PFSK-1 (cell line): ENCODE results near the gene FAM20A.

ENCODE experiments used
- FOXP2 ChIP-seq: optimal IDR thresholded peaks from 2 replicates; pipeline ENCODE3; 2011; ENCODE audit warnings: borderline replicate concordance, control low read depth, inconsistent platforms; ENCODE audit not compliant: insufficient read depth; ENCODE audit errors: extremely low read length, extremely low read depth
- POLR2AphosphoS5 ChIP-seq: IDR thresholded peaks from 2 replicates; pipeline ENCODE4 v1.6.1; 2012; ENCODE audit warnings: low read depth, mild to moderate bottlenecking, control low read depth, low read length, moderate library complexity
- REST ChIP-seq, 2 experiments: IDR thresholded peaks; 2 replicates each; pipeline versions ENCODE4 v1.6.1 to v1.8.0; 2011 to 2012; ENCODE audit warnings: low read depth in 2 of 2, low read length in 2 of 2, control low read depth in 1 of 2, inconsistent platforms in 1 of 2, mild to moderate bottlenecking in 1 of 2, moderate library complexity in 1 of 2; ENCODE audit not compliant: insufficient read depth in 1 of 2
- SIN3A ChIP-seq: IDR thresholded peaks from 2 replicates; pipeline ENCODE4 v1.6.1; 2012; ENCODE audit warnings: mild to moderate bottlenecking, low read length, moderate library complexity, borderline replicate concordance; ENCODE audit not compliant: insufficient read depth
- TAF1 ChIP-seq: IDR thresholded peaks from 2 replicates; pipeline ENCODE4 v1.6.1; 2012; ENCODE audit warnings: low read length, control low read depth, borderline replicate concordance; ENCODE audit not compliant: insufficient read depth

FAM20A gene

GRCh38 chr17:68612923-68613292 lies 11.7 kb upstream of the FAM20A start:
- TF ChIP-seq POLR2AphosphoS5 (no peak), SIN3A (no peak), TAF1 (no peak), FOXP2 (no peak), REST (IDR thresholded peaks at IDR 0.05; ENCODE audit: insufficient read depth in 1 of 2, low read depth in 2 of 2, low read length in 2 of 2) (no peak)

DNA sequence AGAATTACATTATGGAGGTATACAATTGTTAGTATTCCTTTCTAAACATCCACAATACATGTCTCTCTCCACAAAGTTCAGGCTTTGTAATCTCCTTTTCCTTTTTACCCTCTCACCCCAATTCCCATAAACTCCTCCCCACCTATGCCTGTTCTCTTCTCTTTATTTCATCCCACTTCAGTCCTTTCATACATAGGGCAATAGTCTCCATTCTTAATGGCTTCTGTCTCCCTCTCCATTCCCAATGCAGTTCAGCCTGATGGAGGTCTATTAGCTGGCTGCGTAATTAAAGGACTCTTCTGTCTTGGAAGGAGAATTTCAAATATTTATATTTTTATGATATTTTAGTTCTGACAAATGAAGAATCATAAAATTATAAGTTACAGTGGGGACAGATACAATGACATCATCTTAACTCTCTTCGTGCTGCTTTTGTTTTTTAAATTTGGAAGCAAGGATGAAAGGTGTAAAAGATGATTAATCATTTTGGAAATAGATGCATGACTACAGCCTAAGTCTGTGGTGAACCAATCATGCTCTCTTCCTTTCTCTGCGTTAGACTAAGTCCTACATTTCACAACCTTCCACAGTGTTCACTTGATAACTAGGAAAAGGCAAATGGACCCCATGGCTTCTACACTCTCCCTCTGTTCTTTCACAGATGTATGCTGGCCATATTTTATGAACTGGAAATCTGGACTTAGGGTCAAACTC lies 11.2 kb upstream of the FAM20A start:
- TF ChIP-seq POLR2AphosphoS5, result no peak
- no peak for TF ChIP-seq FOXP2
- no peak for TF ChIP-seq REST (IDR thresholded peaks at IDR 0.05; ENCODE audit: insufficient read depth in 1 of 2, low read depth in 2 of 2, low read length in 2 of 2)
- TF ChIP-seq TAF1, result no peak
- TF ChIP-seq SIN3A, result no peak

DNA sequence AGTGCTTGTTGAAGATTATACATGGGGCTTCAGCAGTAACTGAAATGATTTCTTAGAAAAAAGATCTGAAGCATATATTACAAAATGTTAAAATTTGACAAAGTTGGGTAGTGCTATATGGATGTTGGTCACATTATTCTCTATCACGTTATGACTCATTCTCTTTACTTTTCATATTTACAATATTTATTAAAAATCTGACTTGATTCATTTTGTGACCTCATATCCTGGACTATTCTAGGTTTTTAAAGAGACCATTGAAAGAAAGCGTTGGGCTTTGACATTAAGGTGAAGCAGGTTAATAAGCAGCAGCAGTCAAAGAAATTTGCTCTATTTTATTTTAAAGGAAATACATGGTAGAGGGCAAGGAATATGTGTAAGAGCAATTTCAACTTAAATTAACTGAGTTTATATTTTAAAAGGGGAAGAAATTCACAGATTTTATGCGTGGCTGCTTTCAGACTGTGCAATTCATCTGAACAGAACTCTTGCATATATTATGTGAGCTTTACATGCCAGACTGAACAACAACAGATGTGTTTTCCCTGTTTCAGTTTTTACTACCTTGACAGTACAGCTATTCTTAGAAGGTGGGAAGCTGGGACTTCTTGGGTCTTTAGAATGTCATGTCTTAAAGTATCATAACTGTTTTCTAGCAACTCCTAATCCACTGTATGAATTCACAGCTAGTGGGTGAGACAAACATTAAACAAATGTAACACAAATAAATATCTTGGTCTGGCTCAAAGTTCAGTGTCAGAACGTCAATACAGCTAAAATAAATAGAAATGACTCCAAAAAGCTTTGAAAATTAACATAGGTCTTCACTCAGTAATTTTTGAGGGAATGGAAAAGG lies 10.4 kb upstream of the FAM20A start:
- TF ChIP-seq SIN3A (no peak), FOXP2 (no peak), POLR2AphosphoS5 (no peak), REST (IDR thresholded peaks at IDR 0.05; ENCODE audit: insufficient read depth in 1 of 2, low read depth in 2 of 2, low read length in 2 of 2) (no peak), TAF1 (no peak)

- TF ChIP-seq SIN3A, result no peak
- no peak for TF ChIP-seq REST (IDR thresholded peaks at IDR 0.05; ENCODE audit: insufficient read depth in 1 of 2, low read depth in 2 of 2, low read length in 2 of 2)
- TF ChIP-seq POLR2AphosphoS5, result no peak
- TF ChIP-seq TAF1, result no peak
- TF ChIP-seq FOXP2, result no peak
Observed at GRCh38 chr17:68610554-68610953, 9.4 kb upstream of the FAM20A start.
